SH-SY5Y (cell line): ENCODE measurements around the gene CRADD.

Experiments
- GATA2 ChIP-seq: IDR thresholded peaks from 2 replicates; pipeline ENCODE4 v1.6.1; 2011; ENCODE audit warnings: mild to moderate bottlenecking, low read depth, low read length
- GATA3 ChIP-seq: IDR thresholded peaks from 2 replicates; pipeline ENCODE4 v1.6.1; 2011; ENCODE audit warnings: low read depth, mild to moderate bottlenecking, low read length, moderate library complexity

Gene CRADD

DNA sequence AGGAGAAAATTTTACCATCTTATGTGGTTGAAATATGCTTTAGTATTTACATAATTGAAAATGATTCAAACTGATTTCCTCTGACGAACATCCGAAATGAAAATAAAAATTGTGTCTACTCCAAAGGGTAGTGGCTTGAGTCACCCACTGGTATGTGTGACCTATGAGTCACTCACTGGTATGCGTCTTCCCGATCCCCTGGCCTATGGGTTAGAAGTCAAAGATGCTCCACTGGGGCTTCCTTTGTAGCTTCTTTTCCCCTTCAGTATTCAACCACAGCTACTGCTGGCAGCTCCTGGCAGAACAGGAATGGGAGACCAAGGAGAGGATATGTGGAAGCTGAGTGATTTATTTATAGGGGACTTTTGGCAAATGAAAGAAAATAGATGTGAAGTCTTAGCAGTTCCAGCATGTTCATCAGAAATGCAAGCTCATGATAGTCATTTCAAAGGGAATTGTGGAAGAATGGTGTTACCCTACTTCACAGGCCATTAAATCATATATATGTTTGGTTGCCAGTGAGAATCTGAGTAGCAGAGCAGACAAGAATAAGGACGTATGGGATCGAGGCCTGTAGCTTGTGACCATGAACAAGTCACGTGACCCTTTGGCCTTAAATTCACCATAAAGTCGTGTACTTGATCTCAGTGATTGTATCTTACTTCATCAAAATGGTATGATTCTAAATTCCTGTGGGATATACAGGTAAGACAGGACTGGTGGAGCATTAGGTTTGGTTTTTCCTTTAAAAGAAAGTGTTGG is 108.3 kb downstream of the CRADD start:
- TF ChIP-seq GATA2 (no peak), GATA3 (no peak)

DNA sequence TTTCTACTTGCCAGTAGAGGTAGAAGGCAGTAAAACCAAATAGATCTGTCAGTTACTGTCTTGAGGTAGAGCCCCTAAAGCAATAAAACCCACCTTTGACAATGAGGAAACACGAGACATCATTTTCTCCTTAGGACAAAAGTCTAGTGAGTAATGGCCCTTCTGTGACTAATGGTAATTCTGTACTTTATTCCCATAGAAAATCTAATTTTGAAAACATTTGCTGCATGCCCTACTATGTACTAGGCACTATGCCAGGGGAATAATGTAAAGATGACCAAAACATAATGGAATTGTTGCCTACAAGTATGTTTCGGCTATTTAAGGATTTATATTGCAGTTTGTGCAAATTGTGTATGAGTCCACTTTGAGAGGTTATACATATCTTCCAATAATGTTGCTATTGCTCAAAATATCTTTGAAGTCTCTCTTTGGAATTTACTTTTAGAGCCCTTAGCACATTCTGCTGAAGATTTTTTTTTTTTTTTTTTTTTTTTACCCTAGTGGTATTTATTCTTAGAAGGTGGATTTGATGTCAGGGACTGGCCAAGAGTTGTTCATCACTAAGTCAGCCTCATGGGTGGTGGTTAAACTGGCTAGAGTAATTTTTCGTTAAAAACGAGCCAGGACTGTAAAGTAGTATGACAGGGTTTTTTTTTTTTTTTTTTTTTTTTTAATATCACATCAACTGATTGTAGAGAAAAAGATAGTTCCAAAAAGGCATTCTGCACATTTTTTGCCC is 109.7 kb downstream of the CRADD start:
- TF ChIP-seq GATA2 (no peak), GATA3 (no peak)

DNA sequence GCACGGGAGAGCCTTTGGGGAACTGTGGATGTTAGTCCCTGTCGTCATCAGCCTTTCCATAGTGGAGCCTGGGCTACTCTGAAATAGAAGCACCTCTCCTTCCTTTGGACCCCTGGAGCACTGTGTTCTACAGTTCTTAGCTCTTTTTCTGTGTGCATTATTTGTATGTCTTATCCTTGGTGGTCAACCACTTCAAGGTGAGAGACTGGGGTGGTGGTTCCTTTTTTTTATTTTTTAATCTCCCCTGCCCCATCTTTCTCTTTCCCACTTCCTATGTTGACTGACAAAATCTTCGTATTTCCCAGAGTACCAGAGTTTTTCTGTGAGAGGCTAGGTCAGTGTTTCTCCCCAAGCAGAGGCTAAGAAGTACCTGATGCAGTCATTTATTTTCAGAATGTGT is 111.7 kb downstream of the CRADD start:
- TF ChIP-seq GATA2 (no peak), GATA3 (no peak)

DNA sequence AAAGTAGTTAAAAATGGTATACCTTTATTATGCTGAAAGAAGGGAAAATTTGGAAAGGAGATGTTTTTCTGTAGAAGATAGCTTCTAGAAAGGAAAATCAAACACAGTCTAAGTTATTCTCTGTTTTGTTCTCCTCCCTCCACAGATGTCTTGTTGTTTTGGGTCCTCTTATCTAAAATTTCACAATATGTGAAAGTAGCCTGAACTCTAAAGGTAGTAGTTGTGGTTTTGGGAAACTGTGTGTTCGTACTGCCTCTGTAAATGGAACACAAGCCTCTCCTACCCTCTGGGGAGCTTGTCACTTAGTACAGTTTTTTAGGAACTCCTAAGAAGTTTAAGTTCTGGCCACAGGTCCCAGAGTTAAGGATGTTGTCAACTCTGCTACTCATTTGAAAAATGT is 112.6 kb downstream of the CRADD start:
- TF ChIP-seq GATA2 (no peak), GATA3 (no peak)

DNA sequence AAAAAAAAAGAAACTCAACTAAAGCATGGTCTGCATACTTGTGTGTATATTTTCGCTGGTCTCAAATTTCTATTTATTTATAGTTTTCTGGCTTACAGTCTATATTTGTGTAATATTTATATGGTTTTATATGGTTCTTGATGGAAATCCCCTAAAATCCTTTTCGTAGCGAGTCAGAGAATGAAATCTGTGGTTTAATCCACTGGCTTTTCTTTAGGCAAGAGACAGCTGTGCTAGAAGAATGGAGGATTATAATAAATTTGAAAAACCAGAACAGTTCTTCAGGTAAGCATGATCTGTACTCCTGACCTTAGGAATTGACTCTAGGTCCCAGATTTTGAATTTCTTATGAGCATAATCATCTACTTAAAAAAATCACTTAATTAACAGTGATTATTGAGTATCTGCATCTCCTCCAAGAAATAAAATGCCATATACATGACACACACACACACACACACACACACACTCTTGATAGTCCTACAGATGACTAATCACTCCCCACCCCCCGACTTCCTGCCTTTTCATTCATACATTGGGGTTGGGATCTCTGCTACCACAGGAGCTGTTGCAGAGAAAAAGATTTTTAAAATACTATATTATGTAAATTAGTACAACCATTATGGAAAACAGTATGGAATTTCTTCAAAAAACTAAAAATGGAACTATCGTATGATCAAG is 113.4 kb downstream of the CRADD start:
- TF ChIP-seq GATA3: no peak
- no peak for TF ChIP-seq GATA2

DNA sequence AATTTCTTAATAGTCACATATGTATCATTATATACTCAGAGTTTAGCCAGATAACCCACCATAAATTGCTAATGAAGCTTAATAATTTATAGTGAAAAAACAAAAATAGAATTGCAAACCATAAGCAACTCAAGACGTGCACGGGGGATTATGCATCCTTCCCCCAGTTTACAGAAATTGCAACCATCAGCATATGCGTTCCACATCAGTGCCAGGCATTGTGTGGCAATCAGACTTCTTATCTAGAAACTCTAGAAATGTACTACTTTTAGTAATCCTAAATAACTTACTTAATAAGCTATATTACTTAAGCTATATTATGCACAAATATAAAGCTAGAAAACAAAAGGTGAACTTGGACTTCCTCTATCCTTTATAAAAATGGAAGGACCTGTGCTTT is 115.8 kb downstream of the CRADD start:
- TF ChIP-seq GATA2: no peak
- TF ChIP-seq GATA3: no peak

DNA sequence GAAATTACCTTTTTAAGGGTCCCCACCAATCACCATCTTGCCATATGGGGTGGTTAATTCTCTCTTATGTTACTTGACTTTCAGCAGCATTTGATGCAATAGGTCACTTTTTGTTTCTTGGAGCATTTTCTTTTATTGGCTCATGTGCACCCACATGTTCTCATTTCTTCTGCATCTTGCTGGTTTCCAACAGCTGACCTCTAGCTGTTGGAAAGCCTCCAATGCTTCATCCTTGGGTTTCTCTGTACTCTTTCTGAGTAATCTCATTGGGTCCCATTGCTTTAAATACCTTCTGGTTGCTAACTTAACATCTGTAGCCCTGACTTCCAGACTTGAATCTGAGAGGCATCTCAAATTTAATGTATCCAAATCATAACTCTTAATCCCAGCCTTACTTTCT is 116.8 kb downstream of the CRADD start:
- TF ChIP-seq GATA2: no peak
- TF ChIP-seq GATA3: no peak

DNA sequence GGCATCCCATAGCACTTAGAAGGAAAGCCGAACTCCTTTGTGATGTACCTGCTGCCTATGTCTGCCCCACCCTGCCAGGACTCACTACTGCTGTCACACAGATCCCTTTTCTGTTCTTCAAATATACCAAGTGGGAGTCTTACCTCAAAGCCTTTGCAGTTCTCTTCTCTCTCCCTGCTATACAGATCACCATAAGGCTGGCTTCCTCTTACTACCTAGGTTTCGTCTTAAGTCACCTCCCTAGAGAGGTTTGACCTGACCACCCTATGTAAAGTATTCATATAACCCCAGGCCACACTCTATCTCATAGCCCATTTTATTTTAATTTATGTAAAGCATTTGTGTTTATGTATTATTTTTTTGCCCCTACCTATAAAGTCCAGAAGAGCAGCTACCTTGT is 117.6 kb downstream of the CRADD start:
- TF ChIP-seq GATA2: no peak
- TF ChIP-seq GATA3: no peak

DNA sequence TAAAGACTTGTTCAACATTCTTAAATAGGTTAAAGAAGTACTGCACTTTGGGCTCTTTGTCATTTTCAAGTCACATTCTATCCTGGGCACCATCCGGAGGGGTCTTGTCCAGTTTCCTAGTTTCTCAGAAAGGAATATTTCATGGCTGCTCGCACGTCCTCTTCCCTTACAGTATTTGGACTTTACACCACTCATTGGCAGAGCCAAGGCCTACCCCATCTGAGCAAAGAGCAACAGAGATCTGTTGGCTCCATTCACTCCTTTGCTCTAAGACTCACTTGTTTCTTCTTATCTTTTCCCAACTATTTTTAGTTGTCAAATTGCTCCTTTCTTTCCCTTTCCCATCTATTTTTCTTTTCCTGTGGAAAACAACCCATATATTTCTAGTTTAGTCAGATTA is 118.2 kb downstream of the CRADD start:
- TF ChIP-seq GATA2 (no peak), GATA3 (no peak)

DNA sequence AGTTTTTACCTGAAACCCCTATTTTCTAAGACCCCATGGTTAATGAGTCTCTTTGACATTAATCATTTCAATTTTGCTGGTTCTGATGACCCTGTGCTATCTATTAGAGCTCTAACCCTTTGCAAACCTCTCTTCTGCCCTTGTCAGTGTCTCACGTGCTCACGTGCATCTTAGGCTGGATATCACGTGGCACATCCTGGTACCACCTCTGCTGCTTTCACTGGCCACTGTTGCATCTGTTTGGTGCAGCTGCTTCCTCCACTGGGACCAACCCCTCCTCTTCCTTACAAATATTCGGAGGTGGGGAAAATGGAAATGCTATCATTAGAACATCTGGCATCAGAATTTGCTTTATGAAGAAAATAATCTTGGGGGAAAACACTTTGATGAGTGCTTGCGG is 119.6 kb downstream of the CRADD start:
- TF ChIP-seq GATA3 (no peak), GATA2 (no peak)

DNA sequence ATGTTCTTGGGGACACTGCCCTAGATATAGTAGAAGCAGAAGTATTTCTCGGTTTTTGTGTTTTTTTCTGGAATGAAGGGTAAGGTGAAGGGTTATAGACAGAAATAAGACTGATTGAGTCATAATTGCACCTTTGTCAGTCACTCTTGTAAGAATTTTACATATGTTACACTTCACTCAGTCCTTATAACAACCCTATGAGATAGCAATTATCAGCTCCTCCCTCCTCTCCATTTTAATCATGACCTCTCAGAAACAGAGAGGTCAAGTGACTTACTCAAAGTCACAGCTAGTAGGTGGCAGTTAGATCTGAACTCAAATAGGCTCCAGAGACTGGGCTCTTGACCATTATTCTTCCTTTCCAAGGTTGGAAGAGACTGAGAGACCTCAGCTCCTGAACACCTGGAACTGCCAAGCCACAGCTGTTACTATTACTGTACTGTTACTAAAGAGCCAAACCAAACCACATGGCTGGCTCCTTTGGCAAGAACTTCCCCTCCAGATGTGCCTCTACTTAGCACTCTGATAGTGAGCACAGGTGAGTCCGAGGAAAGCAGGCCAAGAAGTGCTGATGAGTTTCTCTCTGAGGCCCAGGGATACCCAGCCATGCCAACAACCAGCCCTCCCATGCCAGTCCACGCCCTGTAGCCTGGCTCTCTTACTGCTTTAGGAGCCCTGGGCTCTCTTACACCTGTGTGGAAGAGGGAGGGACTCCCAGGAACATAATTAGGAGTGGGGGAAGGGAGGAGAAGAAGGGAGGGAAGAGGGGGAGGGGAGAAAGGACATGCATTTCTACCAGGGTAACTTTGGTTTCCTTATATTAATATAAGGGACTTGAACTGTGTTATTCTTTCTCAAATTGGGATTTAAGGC is 121.3 kb downstream of the CRADD start:
- no peak for TF ChIP-seq GATA3
- TF ChIP-seq GATA2: no peak

DNA sequence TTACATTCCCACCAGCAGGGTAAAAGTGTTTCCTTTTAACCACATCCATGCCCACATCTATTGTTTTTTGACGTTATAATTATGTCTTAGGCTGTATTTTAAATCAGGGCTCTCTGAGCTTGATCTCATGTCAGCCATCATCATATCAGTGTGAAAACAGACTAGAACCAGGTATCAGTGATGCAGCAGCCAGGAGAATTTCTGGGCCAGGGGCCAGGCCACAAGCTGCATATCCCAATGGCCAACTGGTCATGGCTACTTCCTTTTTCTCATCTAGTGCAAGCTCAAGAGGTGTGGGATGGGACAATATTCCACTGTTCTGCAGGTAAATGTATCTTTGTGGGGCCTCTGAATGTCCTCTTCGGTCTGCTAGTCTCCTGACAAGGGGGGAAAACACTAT is 125.1 kb downstream of the CRADD start:
- TF ChIP-seq GATA3 (no peak), GATA2 (no peak)

DNA sequence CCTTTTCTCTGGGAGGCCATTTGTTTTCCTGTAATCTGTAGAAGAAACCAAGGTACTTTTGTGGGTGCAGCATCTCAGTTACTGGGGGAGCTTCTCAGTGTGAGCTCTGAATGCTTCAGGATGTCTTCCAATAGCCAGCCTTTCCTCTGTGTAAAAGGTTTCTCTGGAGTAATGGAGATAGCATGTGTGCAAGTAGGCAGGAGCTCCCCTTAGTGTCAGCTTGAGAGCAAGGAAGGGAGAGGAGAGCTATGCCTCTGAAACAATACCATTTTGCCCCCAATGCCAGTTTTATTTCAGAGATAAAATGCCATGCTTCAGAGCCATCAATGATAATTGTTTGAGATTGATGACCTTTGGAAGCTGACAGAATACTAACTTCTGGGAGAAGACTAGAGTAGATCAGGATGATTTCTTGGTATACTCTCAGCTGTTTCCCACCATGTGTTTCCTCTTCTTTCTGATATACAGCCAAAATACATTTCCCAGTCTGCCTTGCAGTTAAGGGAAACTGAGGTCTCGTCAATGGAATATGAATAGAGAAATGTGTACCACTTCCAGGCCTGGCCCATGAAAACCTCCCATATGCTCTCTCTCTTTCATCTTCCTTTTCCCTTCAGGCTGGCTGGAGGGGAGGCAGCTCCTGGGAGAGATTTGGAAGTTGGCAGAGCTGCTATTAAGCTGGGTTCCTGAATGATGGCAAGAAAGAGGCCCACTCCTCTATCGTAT is 125.7 kb downstream of the CRADD start:
- TF ChIP-seq GATA3: no peak
- TF ChIP-seq GATA2: no peak
